AG04449 (cell line): ENCODE data around the gene KRTAP2-1.
"Not testable (repeated sequence)": the region's sequence is repeated elsewhere in the genome, so short reads cannot be mapped to it uniquely, and the experiment has no call there.

Experiments used
- CTCF ChIA-PET: fragments of 350-600 bp; formaldehyde crosslinking; extraction: SDS; loops from one replicate; lab custom pipeline; 2021; ENCODE audit warnings: antibody characterized with exemption; lab: Yijun Ruan, JAX
- POLR2A ChIA-PET: fragments of 400-600, 350-600 bp; formaldehyde crosslinking; extraction: SDS; loops from one replicate; lab custom pipeline; 2020; ENCODE audit warnings: antibody characterized with exemption, inconsistent platforms; lab: Yijun Ruan, JAX
- DNase-seq: peaks from one replicate; pipeline ENCODE4 v3.0.0-alpha.2; 2010; ENCODE audit warnings: low read depth, low spot score
- H3K4me3 ChIP-seq: 2 replicates; pipeline ENCODE4 v1.5.1; 2011; ENCODE audit warnings: low read depth, mild to moderate bottlenecking, control low read depth, low read length
- CTCF ChIP-seq: IDR thresholded peaks from one replicate; pipeline ENCODE4 v1.5.1; 2011; ENCODE audit warnings: mild to moderate bottlenecking, moderate library complexity, low read length, control low read depth, inconsistent platforms; ENCODE audit not compliant: insufficient read depth; ENCODE audit errors: missing control alignments

The KRTAP2-1 gene

DNA sequence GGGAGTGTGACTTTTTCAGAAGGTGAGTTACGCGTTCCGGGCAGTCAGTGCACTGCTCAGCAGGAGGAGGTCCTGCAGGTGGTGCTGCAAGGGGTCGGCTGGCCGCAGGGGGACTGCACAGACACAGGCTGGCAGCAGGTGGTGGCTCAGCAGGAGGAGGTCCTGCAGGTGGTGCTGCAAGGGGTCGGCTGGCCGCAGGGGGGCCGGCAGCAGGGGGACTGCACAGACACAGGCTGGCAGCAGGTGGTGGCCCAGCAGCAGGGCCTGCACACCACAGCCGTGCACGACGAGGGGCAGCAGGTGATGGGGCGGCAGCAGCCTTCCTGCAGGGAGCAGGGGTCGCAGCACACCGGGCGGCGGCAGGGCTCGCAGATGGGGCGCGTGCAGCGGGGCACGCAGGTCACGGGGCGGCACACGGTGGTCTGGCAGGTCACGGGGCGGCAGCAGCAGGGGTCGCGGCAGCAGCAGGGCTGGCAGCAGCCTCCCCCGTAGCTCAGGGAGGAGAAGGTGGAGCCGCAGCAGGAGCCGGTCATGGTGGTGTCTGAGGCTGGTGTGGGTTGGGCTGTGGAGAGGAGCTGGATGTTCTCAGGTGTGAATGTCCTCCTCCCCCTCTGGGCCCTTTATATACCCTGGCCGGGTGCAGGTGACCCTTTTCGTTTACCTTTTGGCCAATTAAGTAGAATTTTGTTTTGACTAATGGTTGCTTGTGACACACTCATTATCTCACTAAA, at the start of gene KRTAP2-1:
Gene KRTAP2-1 (minus strand): TSS at position 582 of the 731 bp plus-strand sequence. CDS start 49 bp downstream, at position 533.
- CTCF ChIA-PET = interaction anchor here (1.0 to 1.6 kb wide), 4 partner anchors 12 to 281 kb away, joined by 3 to 10 read pairs (median 3); partner anchors contain the start of gene KRTAP2-3
- H3K4me3 ChIP-seq, DNase-seq, POLR2A ChIA-PET: not testable (repeated sequence)

- POLR2A ChIA-PET = no interaction called here
- TF ChIP-seq CTCF = no peak
- CTCF ChIA-PET = no interaction called here
These were observed 48.9 kb upstream of the KRTAP2-1 start for GRCh38 chr17:41096055-41096454.

DNA sequence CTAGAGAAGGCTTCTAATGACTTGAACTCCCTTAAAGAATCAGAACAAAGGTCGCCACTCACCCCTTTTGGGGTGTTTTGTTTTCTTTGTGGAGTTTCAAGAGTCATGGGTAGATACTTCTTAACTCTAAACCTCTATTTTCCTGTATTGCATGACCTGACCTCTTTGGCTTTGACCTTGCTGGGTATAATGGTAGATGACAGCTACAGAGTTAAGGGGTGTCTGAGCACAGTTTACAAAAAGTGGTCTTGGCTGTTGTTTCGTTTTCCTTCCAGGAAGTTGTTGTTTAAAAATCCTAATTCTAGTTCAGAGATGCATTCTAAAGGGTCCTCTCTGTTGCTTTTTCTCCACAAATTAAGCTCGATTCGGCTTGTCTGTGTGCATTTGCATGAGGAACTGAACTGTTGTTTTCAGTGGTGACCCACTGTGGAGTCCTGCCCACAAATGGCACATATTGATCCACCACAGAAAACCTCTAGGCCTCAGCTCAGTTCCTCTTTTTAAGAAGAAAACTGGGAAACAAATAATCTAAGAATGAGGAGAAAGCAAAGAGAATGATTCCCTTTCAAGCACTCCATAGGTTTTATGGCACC, 41.7 kb upstream of the KRTAP2-1 start:
- CTCF ChIA-PET = interaction anchor here (1.3 kb wide), 1 partner anchor 233 kb away, joined by 3 read pairs; no protein-coding TSS in a partner anchor
- H3K4me3 ChIP-seq, POLR2A ChIA-PET, DNase-seq: not testable (repeated sequence)

More at GRCh38 chr17:41096055-41096454, 48.9 kb upstream of the KRTAP2-1 start:
- no peak overlapping the region for H3K4me3 ChIP-seq
- no peak for DNase-seq

GRCh38 chr17:41084100-41084856, 37.2 kb upstream of the KRTAP2-1 start, which contains the start of gene KRTAP4-7:
Gene KRTAP4-7 (plus strand): TSS chr17:41084150. CDS start chr17:41084207, 57 bp downstream.
- H3K4me3 ChIP-seq, POLR2A ChIA-PET, DNase-seq: not testable (repeated sequence)
- CTCF ChIA-PET = interaction anchor here (0.7 kb wide), 1 partner anchor 238 kb away, joined by 3 read pairs; no protein-coding TSS in a partner anchor

GRCh38 chr17:41083427-41083826, 36.3 kb upstream of the KRTAP2-1 start:
- H3K4me3 ChIP-seq, DNase-seq, CTCF ChIA-PET, POLR2A ChIA-PET: not testable (repeated sequence)

DNA sequence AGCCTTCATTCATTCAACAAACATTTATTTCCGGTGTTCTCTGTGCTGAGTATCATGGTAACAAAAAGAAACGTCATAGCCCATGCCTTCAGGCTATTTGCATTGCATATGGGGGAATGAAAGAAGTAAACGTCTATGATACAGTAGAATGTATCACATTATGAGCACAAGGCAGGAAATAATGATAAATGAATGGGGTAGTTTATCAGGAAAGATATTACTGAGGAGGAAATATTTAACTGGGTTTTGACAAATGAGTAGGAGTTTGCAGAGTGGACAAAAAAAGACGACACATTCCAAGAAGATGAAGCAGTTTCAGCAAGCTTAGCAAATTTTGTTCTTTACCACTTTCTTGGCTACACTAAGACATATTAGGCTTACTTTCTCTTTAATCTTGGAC, 35.5 kb upstream of the KRTAP2-1 start:
- TF ChIP-seq CTCF = no peak
- CTCF ChIA-PET = no interaction called here
- H3K4me3 ChIP-seq = no peak overlapping the region
- no peak for DNase-seq
- POLR2A ChIA-PET = no interaction called here

DNA sequence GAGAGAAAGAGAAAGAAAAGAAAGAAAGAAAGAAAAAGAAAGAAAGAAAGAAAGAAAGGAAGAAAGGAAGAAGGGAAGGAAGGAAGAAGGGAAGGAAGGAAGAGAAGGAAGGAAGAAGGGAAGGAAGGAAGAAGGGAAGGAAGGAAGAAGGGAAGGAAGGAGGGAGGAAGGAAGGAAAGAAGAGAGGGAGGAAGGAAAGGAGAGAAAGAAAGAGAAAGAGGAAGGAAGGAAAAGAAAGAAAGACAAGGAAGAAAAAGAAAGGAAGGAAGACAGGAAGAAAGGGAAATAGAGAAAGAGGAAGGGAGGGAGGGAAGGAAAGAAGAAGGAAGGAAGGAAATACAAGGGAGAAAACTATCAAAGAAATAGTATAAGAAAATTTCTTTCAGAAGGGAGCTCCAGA, 29.7 kb upstream of the KRTAP2-1 start:
- ChIA-PET CTCF (no interaction called here), POLR2A (no interaction called here)
- no peak for TF ChIP-seq CTCF

GRCh38 chr17:41073676-41074075, 26.6 kb upstream of the KRTAP2-1 start:
- no peak overlapping the region for H3K4me3 ChIP-seq
- DNase-seq = no peak
- POLR2A ChIA-PET = no interaction called here
- TF ChIP-seq CTCF = no peak
- CTCF ChIA-PET = interaction anchor here (1.3 to 1.6 kb wide), 2 partner anchors 475 to 593 kb away, joined by 3 to 6 read pairs; no protein-coding TSS in a partner anchor

More for the DNA sequence above, 29.7 kb upstream of the KRTAP2-1 start:
- no peak overlapping the region for H3K4me3 ChIP-seq
- no peak for DNase-seq
